ENCODE measurements around the gene SYP. TPM values are rescaled to one million over a fixed set of nuclear protein-coding genes. Genes with fewer than 3 reads are reported as not detected.
A peak's percentile ranks its signal among the peaks of the same experiment; 100 is the strongest.
"Not testable (repeated sequence)": the region's sequence is repeated elsewhere in the genome, so short reads cannot be mapped to it uniquely, and the experiment has no call there.

The SYP gene
- total RNA-seq, 1 donor from 2014 or later: 1.6 TPM

DNA sequence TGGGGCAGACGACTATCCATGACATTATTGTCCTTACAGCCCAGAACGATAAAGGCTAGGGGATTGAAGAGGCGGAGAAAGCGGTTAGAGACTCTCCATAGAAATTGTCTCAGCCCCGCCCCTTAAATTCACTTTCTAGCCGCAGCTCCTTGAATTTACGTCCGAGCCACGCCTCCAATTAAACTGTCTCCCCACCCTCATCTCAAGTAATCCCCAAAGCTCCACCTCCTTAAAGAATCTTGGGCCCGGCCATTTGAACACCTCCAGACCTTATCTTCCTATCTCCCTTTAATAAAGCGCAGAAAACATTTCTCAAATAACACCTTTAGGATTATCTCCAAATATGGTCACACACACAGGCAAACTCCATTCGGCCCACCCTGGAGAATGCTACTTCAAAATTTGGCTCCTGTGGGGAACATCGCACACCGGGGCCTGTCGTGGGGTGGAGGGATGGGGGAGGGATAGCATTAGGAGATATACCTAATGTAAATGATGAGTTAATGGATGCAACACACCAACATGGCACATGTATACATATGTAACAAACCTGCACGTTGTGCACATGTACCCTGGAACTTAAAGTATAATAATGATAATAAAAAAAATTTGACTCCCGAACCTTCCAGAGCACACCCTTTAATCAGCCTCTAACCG lies 44.6 kb downstream of the SYP start:
- Mint-ChIP-seq H3K4me3 (ENCODE audit: unreplicated experiment) (peak overlapping the region; percentile 85), H3K27ac (ENCODE audit: unreplicated experiment) (peak overlapping the region; percentile 89), H3K4me1 (ENCODE audit: low read depth, unreplicated experiment) (no peaks in the 10 kb centered on the region), H3K36me3 (ENCODE audit: low read depth, unreplicated experiment) (no peaks in the 10 kb centered on the region), H3K27me3 (ENCODE audit: low read depth, unreplicated experiment) (no peaks in the 10 kb centered on the region), H3K9me3 (ENCODE audit: unreplicated experiment) (no peaks in the 10 kb centered on the region)
- Histone ChIP-seq H3K4me2 (ENCODE audit: low read length) (peak overlapping the region; percentile 91), H3K9ac (ENCODE audit: low read length) (peak overlapping the region; percentile 92), H4K20me1 (ENCODE audit: insufficient read depth, low read length) (no peaks in the 10 kb centered on the region), H2AFZ (ENCODE audit: low read depth, low read length) (peak overlapping the region; percentile 47), H3K9me3 (ENCODE audit: insufficient read depth, low read depth, low read length) (no peaks in the 10 kb centered on the region), H3K4me1 (ENCODE audit: insufficient read depth, low read length) (peaks cover 8% of the 10 kb centered on the region), H3K79me2 (ENCODE audit: insufficient read depth, low read length) (no peaks in the 10 kb centered on the region), H3K27ac (ENCODE audit: low read depth, low read length) (peak overlapping the region; percentile 96), H3K36me3 (ENCODE audit: insufficient read depth, low read length) (no peaks in the 10 kb centered on the region), H3K4me3 (ENCODE audit: insufficient read depth, low read depth, low read length) (peak overlapping the region; percentile 54), H3K27me3 (ENCODE audit: insufficient read depth, low read length) (no peaks in the 10 kb centered on the region)
- peak; percentile 72 for DNase-seq (ENCODE audit: low read depth)
- FAIRE-seq: peak; percentile 91
- TF ChIP-seq EZH2 (IDR thresholded peaks at IDR 0.05; ENCODE audit: insufficient read depth, low read length): no peak
- TF ChIP-seq, protein P1, sequence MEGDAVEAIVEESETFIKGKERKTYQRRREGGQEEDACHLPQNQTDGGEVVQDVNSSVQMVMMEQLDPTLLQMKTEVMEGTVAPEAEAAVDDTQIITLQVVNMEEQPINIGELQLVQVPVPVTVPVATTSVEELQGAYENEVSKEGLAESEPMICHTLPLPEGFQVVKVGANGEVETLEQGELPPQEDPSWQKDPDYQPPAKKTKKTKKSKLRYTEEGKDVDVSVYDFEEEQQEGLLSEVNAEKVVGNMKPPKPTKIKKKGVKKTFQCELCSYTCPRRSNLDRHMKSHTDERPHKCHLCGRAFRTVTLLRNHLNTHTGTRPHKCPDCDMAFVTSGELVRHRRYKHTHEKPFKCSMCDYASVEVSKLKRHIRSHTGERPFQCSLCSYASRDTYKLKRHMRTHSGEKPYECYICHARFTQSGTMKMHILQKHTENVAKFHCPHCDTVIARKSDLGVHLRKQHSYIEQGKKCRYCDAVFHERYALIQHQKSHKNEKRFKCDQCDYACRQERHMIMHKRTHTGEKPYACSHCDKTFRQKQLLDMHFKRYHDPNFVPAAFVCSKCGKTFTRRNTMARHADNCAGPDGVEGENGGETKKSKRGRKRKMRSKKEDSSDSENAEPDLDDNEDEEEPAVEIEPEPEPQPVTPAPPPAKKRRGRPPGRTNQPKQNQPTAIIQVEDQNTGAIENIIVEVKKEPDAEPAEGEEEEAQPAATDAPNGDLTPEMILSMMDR (IDR thresholded peaks at IDR 0.05; ENCODE audit: insufficient read depth, low read depth, low read length): no peak

DNA sequence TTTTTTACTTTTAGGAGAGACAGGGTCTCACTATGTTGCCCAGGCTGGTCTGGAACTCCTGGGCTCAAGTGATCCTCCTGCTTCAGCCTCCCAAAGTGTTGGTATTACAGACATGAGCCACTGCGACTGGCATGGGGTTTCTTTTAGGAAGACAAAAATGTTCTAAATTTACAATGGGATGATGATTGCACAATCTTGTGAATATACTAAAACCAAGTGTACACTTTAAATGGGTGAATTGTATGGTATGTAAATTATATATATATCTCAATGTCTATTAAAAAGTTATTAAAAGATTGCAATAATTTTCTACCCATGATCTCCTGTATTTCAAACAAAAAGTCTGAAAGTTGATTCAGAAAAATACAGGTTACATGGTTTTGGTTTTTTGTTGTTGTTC lies 46.5 kb downstream of the SYP start:
- H4K20me1 ChIP-seq (ENCODE audit: insufficient read depth, low read length): no peaks in the 10 kb centered on the region
- H3K4me3 ChIP-seq (ENCODE audit: insufficient read depth, low read depth, low read length): no peak overlapping the region
- Mint-ChIP-seq H3K4me3 (ENCODE audit: unreplicated experiment) (no peak overlapping the region), H3K9me3 (ENCODE audit: unreplicated experiment) (no peaks in the 10 kb centered on the region), H3K4me1 (ENCODE audit: low read depth, unreplicated experiment) (no peaks in the 10 kb centered on the region), H3K27ac (ENCODE audit: unreplicated experiment) (no peak overlapping the region), H3K27me3 (ENCODE audit: low read depth, unreplicated experiment) (no peaks in the 10 kb centered on the region), H3K36me3 (ENCODE audit: low read depth, unreplicated experiment) (no peaks in the 10 kb centered on the region)
- no peak overlapping the region for H3K9ac ChIP-seq (ENCODE audit: low read length)
- no peaks in the 10 kb centered on the region for H3K79me2 ChIP-seq (ENCODE audit: insufficient read depth, low read length)
- H3K9me3 ChIP-seq (ENCODE audit: insufficient read depth, low read depth, low read length): no peaks in the 10 kb centered on the region
- no peak for FAIRE-seq
- peaks cover 8% of the 10 kb centered on the region for H3K4me1 ChIP-seq (ENCODE audit: insufficient read depth, low read length)
- DNase-seq (ENCODE audit: low read depth): no peak
- TF ChIP-seq, protein P1 (IDR thresholded peaks at IDR 0.05; ENCODE audit: insufficient read depth, low read depth, low read length): no peak
- no peak for TF ChIP-seq EZH2 (IDR thresholded peaks at IDR 0.05; ENCODE audit: insufficient read depth, low read length)
- H3K36me3 ChIP-seq (ENCODE audit: insufficient read depth, low read length): no peaks in the 10 kb centered on the region
- no peak overlapping the region for H2AFZ ChIP-seq (ENCODE audit: low read depth, low read length)
- no peaks in the 10 kb centered on the region for H3K27me3 ChIP-seq (ENCODE audit: insufficient read depth, low read length)
- H3K4me2 ChIP-seq (ENCODE audit: low read length): no peak overlapping the region
- no peak overlapping the region for H3K27ac ChIP-seq (ENCODE audit: low read depth, low read length)

DNA sequence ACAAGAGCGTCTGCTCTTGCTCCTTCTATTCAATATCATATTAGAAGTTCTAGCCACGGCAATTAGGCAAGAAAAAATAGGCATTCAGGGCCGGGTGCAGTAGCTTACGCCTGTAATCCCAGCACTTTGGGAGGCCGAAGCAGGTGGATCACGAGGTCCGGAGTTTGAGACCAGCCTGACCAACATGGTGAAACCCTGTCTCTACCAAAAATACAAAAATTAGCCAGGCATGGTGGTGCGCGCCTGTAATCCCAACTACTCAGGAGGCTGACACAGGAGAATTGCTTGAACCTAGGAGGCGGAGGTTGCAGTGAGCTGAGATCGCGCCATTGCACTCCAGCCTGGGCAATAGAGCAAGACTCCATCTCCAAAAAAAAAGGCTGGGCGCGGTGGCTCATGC lies 50.7 kb downstream of the SYP start:
- H3K27ac ChIP-seq (ENCODE audit: low read depth, low read length); H3K36me3 Mint-ChIP-seq (ENCODE audit: low read depth, unreplicated experiment); H3K9me3 ChIP-seq (ENCODE audit: insufficient read depth, low read depth, low read length); DNase-seq (ENCODE audit: low read depth); H3K79me2 ChIP-seq (ENCODE audit: insufficient read depth, low read length); H3K27ac Mint-ChIP-seq (ENCODE audit: unreplicated experiment); H3K9ac ChIP-seq (ENCODE audit: low read length); H3K4me2 ChIP-seq (ENCODE audit: low read length); H3K27me3 ChIP-seq (ENCODE audit: insufficient read depth, low read length); H4K20me1 ChIP-seq (ENCODE audit: insufficient read depth, low read length); H3K9me3 Mint-ChIP-seq (ENCODE audit: unreplicated experiment); H2AFZ ChIP-seq (ENCODE audit: low read depth, low read length); H3K4me1 Mint-ChIP-seq (ENCODE audit: low read depth, unreplicated experiment); H3K4me3 ChIP-seq (ENCODE audit: insufficient read depth, low read depth, low read length); H3K4me3 Mint-ChIP-seq (ENCODE audit: unreplicated experiment); FAIRE-seq; H3K36me3 ChIP-seq (ENCODE audit: insufficient read depth, low read length); H3K4me1 ChIP-seq (ENCODE audit: insufficient read depth, low read length); H3K27me3 Mint-ChIP-seq (ENCODE audit: low read depth, unreplicated experiment): not testable (repeated sequence)

DNA sequence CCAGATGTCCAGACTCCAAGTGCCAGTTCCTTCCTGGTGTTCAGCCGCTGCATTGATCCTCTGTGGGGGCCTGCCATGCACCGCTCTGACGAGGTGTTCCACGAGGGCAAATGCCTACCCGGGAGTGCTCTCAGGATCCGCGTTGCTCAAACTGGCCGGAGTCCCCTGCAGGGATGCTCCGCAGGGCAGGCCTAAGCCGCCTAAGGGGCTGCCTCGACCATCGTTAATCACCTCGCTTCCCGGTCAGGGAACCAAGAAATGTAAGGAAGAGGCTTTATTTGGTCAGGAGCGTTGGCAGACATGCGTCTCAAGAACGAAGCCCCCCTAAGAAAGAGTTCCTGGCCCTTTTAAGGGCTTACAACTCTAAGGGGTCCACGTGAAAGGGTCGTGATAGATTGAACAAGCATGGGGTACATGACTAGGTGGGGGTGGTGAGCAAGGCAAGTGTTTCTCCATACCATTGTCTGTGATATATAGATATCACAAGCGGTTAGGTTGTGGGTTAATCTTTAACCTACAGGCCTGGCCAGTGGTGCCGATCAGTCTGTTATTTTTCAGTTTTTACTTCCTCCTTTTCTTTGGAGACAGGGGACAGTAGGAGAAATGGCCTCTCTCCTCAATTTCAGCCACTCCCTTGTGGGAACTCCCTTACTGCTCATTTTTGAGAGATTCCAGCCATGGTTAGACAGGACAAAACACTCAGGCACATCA lies 51.4 kb downstream of the SYP start:
- not testable (repeated sequence) for FAIRE-seq; H3K9ac ChIP-seq (ENCODE audit: low read length); H3K27me3 Mint-ChIP-seq (ENCODE audit: low read depth, unreplicated experiment)

More for the DNA sequence above, 51.4 kb downstream of the SYP start:
- not testable (repeated sequence) for H3K27ac Mint-ChIP-seq (ENCODE audit: unreplicated experiment); H4K20me1 ChIP-seq (ENCODE audit: insufficient read depth, low read length); H3K79me2 ChIP-seq (ENCODE audit: insufficient read depth, low read length); H3K4me1 Mint-ChIP-seq (ENCODE audit: low read depth, unreplicated experiment); H3K4me3 ChIP-seq (ENCODE audit: insufficient read depth, low read depth, low read length); DNase-seq (ENCODE audit: low read depth); H2AFZ ChIP-seq (ENCODE audit: low read depth, low read length); H3K4me3 Mint-ChIP-seq (ENCODE audit: unreplicated experiment); H3K9me3 ChIP-seq (ENCODE audit: insufficient read depth, low read depth, low read length); H3K9me3 Mint-ChIP-seq (ENCODE audit: unreplicated experiment); H3K4me1 ChIP-seq (ENCODE audit: insufficient read depth, low read length); H3K27me3 ChIP-seq (ENCODE audit: insufficient read depth, low read length); H3K36me3 Mint-ChIP-seq (ENCODE audit: low read depth, unreplicated experiment); H3K4me2 ChIP-seq (ENCODE audit: low read length); H3K27ac ChIP-seq (ENCODE audit: low read depth, low read length); H3K36me3 ChIP-seq (ENCODE audit: insufficient read depth, low read length)
